Bronchial epithelial cell (primary cell): ENCODE measurements around the gene CBX8. TPM values are rescaled to one million over a fixed set of nuclear protein-coding genes. Genes with fewer than 3 reads are reported as not detected.

Experiments used
- DNase-seq: peaks from one replicate; pipeline ENCODE4 v3.0.0-alpha.2; 2010; ENCODE audit warnings: low read depth
- FAIRE-seq: peaks from 2 replicates; lab custom pipeline; 2011; peaks lifted over from hg19 to GRCh38; lab: Jason Lieb, UNC
- H3K27me3 ChIP-seq: 2 replicates; pipeline ENCODE4 v1.5.1; 2011; ENCODE audit warnings: low read length; ENCODE audit not compliant: control insufficient read depth, insufficient read depth
- H3K36me3 ChIP-seq: 2 replicates; pipeline ENCODE4 v1.5.1; 2011; ENCODE audit warnings: low read length; ENCODE audit not compliant: control insufficient read depth, insufficient read depth
- H3K4me3 ChIP-seq: 2 replicates; pipeline ENCODE4 v1.5.1; 2011; ENCODE audit warnings: mild to moderate bottlenecking, low read depth, low read length, control low read depth
- CTCF ChIP-seq: IDR thresholded peaks from 2 replicates; pipeline ENCODE4 v1.5.1; 2011; ENCODE audit warnings: mild to moderate bottlenecking, moderate library complexity, low read length, control low read depth, inconsistent platforms; ENCODE audit not compliant: insufficient read depth, severe bottlenecking
- total RNA-seq: library from RNA; depleted of rRNA; stranded (reverse); fragments of >200 nt; gene quantifications from 2 replicates; pipeline ENCODE4 v1.2.1, GENCODE V29; 2014

The CBX8 gene
- total RNA-seq, 1 donor from 2014 or later = 2.6 TPM

GRCh38 chr17:79743614-79744013 lies 53.3 kb downstream of the CBX8 start:
- no peak for FAIRE-seq
- H3K27me3 ChIP-seq = peaks cover 49% of the 10 kb centered on the region

GRCh38 chr17:79742951-79743476 lies 53.9 kb downstream of the CBX8 start:
- Histone ChIP-seq H3K27me3 (peaks cover 45% of the 10 kb centered on the region), H3K36me3 (no peaks in the 10 kb centered on the region), H3K4me3 (no peak overlapping the region)
- no peak for FAIRE-seq
- DNase-seq = no peak
- no peak for TF ChIP-seq CTCF

More at GRCh38 chr17:79743614-79744013, 53.3 kb downstream of the CBX8 start:
- no peak overlapping the region for H3K4me3 ChIP-seq
- no peaks in the 10 kb centered on the region for H3K36me3 ChIP-seq
- DNase-seq = no peak
- TF ChIP-seq CTCF = no peak

DNA sequence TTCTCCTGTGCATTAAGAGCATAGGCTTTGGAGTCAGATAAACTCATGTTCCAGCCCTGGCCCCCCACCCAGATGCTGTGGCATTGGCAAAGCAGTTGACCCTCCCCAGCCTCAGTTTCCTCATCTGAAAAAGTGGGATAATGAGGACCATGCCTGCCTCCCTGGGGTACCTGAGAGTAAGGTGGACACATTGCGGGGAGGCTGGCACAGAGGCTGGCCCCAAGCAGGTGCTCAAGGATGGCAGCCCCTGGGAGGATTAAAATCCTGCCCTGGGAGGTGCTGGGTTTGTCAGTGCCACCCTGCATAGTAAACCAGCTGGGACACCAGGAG lies 54.3 kb downstream of the CBX8 start:
- FAIRE-seq = no peak
- Histone ChIP-seq H3K36me3 (no peaks in the 10 kb centered on the region), H3K27me3 (peaks cover 41% of the 10 kb centered on the region), H3K4me3 (no peak overlapping the region)
- no peak for TF ChIP-seq CTCF
- no peak for DNase-seq

Other genes starting within 250 kb of the CBX8 start
- 0.26 TPM in 1 of 2 replicates, not detected in the other for gene RBFOX3, start 186.0 kb downstream of the CBX8 start, total RNA-seq
- not detected in 2 replicates for gene ENPP7, start 66.1 kb downstream of the CBX8 start, total RNA-seq
- 1.1 and 2.3 TPM in 2 replicates for gene CBX2, start 18.9 kb downstream of the CBX8 start, total RNA-seq
- 43.4 and 86.8 TPM in 2 replicates for gene CBX4, start 42.4 kb upstream of the CBX8 start, total RNA-seq
- gene TBC1D16, start 238.8 kb upstream of the CBX8 start, total RNA-seq = 23.7 and 33.2 TPM in 2 replicates
- gene CCDC40, start 239.6 kb upstream of the CBX8 start, total RNA-seq = 0.79 and 1.7 TPM in 2 replicates